Upper lobe of right lung (tissue), 1 donor: ENCODE results near the gene DPPA5. TPM values are rescaled to one million over a fixed set of nuclear protein-coding genes. Genes with fewer than 3 reads are reported as not detected.

Experiments
- ATAC-seq: fragments of 200-7000 bp; cut with Tn5 transposase; one replicate; pipeline ENCODE4 v1.9.1; 2020; ENCODE audit warnings: mild to moderate bottlenecking, moderate library complexity
- DNase-seq: peaks from one replicate; pipeline ENCODE4 v3.0.0-alpha.2; 2020
- H3K27ac ChIP-seq: fragments of 200-600 bp; one replicate; pipeline ENCODE4 v1.8.0; 2022
- H3K27me3 ChIP-seq: fragments of 200-600 bp; one replicate; pipeline ENCODE4 v1.8.0; 2022; ENCODE audit warnings: mild to moderate bottlenecking
- H3K36me3 ChIP-seq: fragments of 200-600 bp; one replicate; pipeline ENCODE4 v1.8.0; 2022
- H3K4me1 ChIP-seq: fragments of 200-600 bp; one replicate; pipeline ENCODE4 v1.8.0; 2022
- H3K4me3 ChIP-seq: fragments of 200-600 bp; one replicate; pipeline ENCODE4 v1.8.0; 2022; ENCODE audit warnings: mild to moderate bottlenecking
- H3K9me3 ChIP-seq: fragments of 200-600 bp; one replicate; pipeline ENCODE4 v1.8.0; 2022
- CTCF ChIP-seq: fragments of 200-600 bp; IDR thresholded peaks from one replicate; pipeline ENCODE4 v1.8.0; 2022; ENCODE audit warnings: antibody characterized with exemption
- intact Hi-C: fragments of 100-400 bp; cut with DNase I; formaldehyde crosslinking; loops from one replicate; pipeline ENCODE4 v1.11.0; 2022
- total RNA-seq: library from RNA; stranded (reverse); fragmentation: NEBNext Ultra II Directional; extraction: Animal tissue kit (Norgen Biotek cat#: 25700); gene quantifications from one replicate; pipeline ENCODE4 v1.2.1, GENCODE V29; 2021
- donor health status: DM: no; HTN: yes; CAD: no; lungs with severe emphysema.

The DPPA5 gene
- total RNA-seq, 1 donor from 2014 or later: not detected

DNA sequence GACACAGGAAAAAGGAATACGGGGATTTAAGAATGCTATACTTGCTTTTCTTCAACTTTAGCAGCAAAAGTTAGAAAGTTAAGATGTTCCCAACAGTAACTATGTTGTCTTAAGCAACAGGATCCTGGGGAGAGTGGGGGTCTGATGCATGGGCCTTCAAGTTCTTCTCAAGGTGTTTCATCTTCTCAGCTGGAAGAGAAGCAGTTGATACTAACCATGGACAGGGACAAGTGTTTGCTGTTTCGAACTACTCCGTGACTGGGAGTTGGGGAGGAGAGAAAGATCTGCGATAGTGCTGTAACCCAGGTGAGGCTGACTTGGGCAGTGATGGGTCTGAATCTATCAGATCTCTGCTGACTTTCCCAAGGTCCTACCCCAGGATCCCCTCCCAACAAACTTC is 14.6 kb upstream of the DPPA5 start:
- ATAC-seq: no peak
- no peaks in the 10 kb centered on the region for H3K36me3 ChIP-seq
- H3K9me3 ChIP-seq: peaks cover 7% of the 10 kb centered on the region
- intact Hi-C loops: no loop called here
- no peaks in the 10 kb centered on the region for H3K27me3 ChIP-seq
- no peak for DNase-seq
- no peak for TF ChIP-seq CTCF
- H3K4me3 ChIP-seq: no peak overlapping the region
- no peaks in the 10 kb centered on the region for H3K4me1 ChIP-seq
- H3K27ac ChIP-seq: no peak overlapping the region

DNA sequence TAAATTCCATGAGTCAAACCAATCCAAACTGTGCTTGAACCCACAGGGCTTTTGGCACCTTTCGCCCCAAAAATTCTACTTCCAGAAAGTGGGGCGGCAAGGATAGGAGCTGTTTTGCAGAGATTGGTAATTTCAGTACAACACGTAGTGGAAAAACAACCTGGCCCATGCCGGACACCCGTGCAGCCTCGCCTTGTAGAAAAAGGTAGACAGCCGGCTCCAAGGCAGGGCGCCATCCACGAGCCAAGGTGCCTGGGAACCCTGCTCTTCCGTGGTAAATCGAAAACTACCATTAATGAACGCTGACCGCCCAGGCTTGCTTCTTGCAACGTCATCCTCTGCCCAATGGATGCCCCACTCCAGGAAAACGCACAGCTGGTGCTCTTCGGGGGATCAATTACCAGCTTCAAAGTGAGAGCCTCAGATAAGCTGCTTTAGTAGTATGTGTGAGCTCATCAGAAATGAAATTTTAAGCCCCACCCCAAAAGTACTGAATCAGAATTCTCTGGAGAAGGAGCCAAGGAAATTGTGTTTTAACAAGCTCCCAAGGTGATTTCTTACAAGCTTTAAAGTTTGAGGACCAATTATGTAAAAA is 13.8 kb upstream of the DPPA5 start:
- no peak for DNase-seq
- H3K27me3 ChIP-seq: no peaks in the 10 kb centered on the region
- no peak for TF ChIP-seq CTCF
- H3K9me3 ChIP-seq: peaks cover 7% of the 10 kb centered on the region
- intact Hi-C loops: no loop called here
- no peak overlapping the region for H3K27ac ChIP-seq
- ATAC-seq: no peak
- no peak overlapping the region for H3K4me3 ChIP-seq
- no peaks in the 10 kb centered on the region for H3K36me3 ChIP-seq
- no peaks in the 10 kb centered on the region for H3K4me1 ChIP-seq

GRCh38 chr6:73364549-73364948 is 10.5 kb upstream of the DPPA5 start:
- no peaks in the 10 kb centered on the region for H3K36me3 ChIP-seq
- no peak for DNase-seq
- no peak overlapping the region for H3K27ac ChIP-seq
- H3K9me3 ChIP-seq: no peaks in the 10 kb centered on the region
- no peak for ATAC-seq
- H3K4me1 ChIP-seq: no peaks in the 10 kb centered on the region
- H3K27me3 ChIP-seq: no peaks in the 10 kb centered on the region
- H3K4me3 ChIP-seq: no peak overlapping the region
- intact Hi-C loops: no loop called here
- TF ChIP-seq CTCF: no peak

DNA sequence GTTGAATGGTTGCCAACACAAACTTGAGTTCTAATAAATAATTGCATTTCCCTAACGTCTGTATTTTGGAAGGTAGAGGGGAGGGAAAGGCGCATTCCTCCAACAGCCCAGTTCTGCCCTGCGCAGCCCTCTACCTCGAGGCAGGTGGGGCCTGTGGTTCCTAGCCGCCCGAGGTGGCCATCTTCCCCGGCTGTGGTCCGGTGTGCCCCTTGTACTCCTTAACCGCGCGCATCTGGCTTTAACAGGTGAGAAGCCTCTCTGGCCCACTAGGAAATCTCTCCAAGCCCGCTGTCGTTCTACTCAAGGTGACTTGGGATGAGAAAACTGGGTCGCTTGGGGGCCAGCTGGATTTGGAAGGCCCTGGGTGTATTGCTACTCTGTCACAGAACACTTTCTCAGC is 10.0 kb upstream of the DPPA5 start:
- DNase-seq (no peak), ATAC-seq (no peak)
- no peak for TF ChIP-seq CTCF
- intact Hi-C loops: no loop called here
- Histone ChIP-seq H3K27me3 (no peaks in the 10 kb centered on the region), H3K9me3 (no peaks in the 10 kb centered on the region), H3K4me1 (no peaks in the 10 kb centered on the region), H3K27ac (no peak overlapping the region), H3K36me3 (no peaks in the 10 kb centered on the region), H3K4me3 (no peak overlapping the region)

- no peak for TF ChIP-seq CTCF
- Histone ChIP-seq H3K4me1 (no peaks in the 10 kb centered on the region), H3K4me3 (no peak overlapping the region), H3K9me3 (no peaks in the 10 kb centered on the region), H3K27ac (no peak overlapping the region), H3K27me3 (no peaks in the 10 kb centered on the region), H3K36me3 (no peaks in the 10 kb centered on the region)
- ATAC-seq (no peak), DNase-seq (no peak)
- intact Hi-C loops: no loop called here
These were observed 9.4 kb upstream of the DPPA5 start for GRCh38 chr6:73363537-73363875.
